Fibroblast of mammary gland (primary cell): ENCODE data around the gene KCTD17.

ENCODE experiments used
- DNase-seq: peaks from one replicate; pipeline ENCODE4 v3.0.0-alpha.2; 2010; ENCODE audit warnings: low read depth
- H3K4me3 ChIP-seq: 2 replicates; pipeline ENCODE4 v1.5.1; 2011; ENCODE audit warnings: low read depth, mild to moderate bottlenecking, low read length, moderate library complexity; ENCODE audit not compliant: control insufficient read depth
- CTCF ChIP-seq: conservative IDR thresholded peaks from 2 replicates; pipeline ENCODE4 v1.5.1; 2011; ENCODE audit warnings: low read depth, low read length, inconsistent platforms; ENCODE audit not compliant: control insufficient read depth, insufficient read depth

KCTD17 gene

GRCh38 chr22:37043828-37044538 lies 7.6 kb upstream of the KCTD17 start:
- H3K4me3 ChIP-seq = no peak overlapping the region
- peak; percentile 30 for DNase-seq
- TF ChIP-seq CTCF = peak; percentile 45

GRCh38 chr22:37044634-37045625 lies 6.6 kb upstream of the KCTD17 start:
- TF ChIP-seq CTCF = no peak
- DNase-seq = no peak

GRCh38 chr22:37045958-37046357 lies 5.6 kb upstream of the KCTD17 start:
- H3K4me3 ChIP-seq = no peak overlapping the region
- DNase-seq = peak; percentile 46
- peak; percentile 63 for TF ChIP-seq CTCF

More at GRCh38 chr22:37044634-37045625, 6.6 kb upstream of the KCTD17 start:
- no peak overlapping the region for H3K4me3 ChIP-seq

GRCh38 chr22:37046589-37046988 lies 5.0 kb upstream of the KCTD17 start:
- H3K4me3 ChIP-seq = no peak overlapping the region
- no peak for DNase-seq
- no peak for TF ChIP-seq CTCF

GRCh38 chr22:37047006-37047405 lies 4.5 kb upstream of the KCTD17 start:
- TF ChIP-seq CTCF = no peak
- H3K4me3 ChIP-seq = no peak overlapping the region
- no peak for DNase-seq

GRCh38 chr22:37048133-37048532 lies 3.4 kb upstream of the KCTD17 start:
- TF ChIP-seq CTCF = no peak
- DNase-seq = no peak
- H3K4me3 ChIP-seq = no peak overlapping the region
